VCaP (cell line): ENCODE results near the gene CPEB2.
A peak's percentile ranks its signal among the peaks of the same experiment; 100 is the strongest.

ENCODE experiments used
- H3K27ac ChIP-seq: fragments of 450-650 bp; 2 replicates; pipeline ENCODE4 v1.5.1; 2017
- TF ChIP-seq, protein P1 (sequence below): fragments of 450-650 bp; conservative IDR thresholded peaks from 2 replicates; pipeline ENCODE4 v1.5.1; 2017; ENCODE audit warnings: mild to moderate bottlenecking, moderate library complexity

CPEB2 gene

DNA sequence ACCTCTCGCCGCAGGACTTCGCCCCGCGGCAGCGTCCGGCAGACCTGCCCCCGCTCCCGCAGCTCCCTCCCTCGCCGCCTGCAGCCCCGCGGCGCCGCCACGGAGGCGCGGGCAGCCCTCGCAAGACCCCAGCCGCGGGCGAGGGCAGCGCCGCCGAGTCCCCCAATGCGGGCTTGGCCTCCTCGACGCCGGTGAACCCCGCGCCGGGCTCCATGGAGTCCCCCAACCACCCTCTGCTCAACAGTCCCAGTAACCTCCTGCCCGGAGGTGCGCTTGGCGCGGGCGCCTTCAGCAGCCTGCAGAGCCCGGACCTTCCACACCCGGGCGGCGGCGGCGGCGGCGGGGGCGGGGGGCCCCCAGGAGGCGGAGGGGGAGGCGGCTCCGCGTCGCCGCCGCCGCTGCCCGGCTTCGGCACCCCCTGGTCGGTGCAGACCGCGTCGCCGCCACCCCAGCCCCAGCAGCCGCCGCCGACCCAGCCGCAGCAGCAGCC lies 1.2 kb downstream of the CPEB2 start:
- TF ChIP-seq, protein P1, sequence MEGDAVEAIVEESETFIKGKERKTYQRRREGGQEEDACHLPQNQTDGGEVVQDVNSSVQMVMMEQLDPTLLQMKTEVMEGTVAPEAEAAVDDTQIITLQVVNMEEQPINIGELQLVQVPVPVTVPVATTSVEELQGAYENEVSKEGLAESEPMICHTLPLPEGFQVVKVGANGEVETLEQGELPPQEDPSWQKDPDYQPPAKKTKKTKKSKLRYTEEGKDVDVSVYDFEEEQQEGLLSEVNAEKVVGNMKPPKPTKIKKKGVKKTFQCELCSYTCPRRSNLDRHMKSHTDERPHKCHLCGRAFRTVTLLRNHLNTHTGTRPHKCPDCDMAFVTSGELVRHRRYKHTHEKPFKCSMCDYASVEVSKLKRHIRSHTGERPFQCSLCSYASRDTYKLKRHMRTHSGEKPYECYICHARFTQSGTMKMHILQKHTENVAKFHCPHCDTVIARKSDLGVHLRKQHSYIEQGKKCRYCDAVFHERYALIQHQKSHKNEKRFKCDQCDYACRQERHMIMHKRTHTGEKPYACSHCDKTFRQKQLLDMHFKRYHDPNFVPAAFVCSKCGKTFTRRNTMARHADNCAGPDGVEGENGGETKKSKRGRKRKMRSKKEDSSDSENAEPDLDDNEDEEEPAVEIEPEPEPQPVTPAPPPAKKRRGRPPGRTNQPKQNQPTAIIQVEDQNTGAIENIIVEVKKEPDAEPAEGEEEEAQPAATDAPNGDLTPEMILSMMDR: no peak
- peak overlapping the region; percentile 90 for H3K27ac ChIP-seq

DNA sequence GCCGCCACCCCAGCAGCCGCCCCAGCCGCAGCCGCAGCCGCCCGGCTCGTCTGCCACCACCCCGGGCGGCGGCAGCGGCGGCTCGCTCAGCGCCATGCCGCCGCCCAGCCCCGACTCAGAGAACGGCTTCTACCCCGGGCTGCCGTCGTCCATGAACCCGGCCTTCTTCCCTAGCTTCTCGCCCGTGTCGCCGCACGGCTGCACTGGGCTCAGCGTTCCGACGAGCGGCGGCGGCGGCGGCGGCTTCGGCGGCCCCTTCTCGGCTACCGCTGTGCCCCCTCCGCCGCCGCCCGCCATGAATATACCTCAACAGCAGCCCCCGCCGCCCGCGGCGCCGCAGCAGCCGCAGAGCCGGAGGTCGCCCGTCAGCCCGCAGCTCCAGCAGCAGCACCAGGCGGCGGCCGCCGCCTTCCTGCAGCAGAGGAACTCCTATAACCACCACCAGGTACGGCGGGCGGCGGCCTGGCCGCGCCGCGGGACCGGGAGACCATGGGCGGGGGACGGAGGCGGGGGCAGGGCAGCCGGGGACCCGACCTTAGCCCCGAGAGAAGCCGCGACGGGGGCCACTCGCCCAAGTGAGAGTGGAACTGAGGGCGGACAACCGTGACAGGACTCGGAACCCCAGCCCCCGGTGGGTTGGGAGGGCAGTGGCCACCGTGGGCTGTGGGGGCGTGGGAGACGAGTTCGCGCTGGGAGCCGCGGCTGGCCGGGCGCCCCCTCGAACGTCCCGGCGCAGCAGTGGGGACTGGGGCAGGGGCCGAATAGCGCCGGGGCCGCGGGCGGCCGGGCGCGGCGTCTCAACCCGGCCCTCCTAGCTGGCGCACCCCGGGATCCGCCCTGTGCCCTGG lies 1.8 kb downstream of the CPEB2 start:
- peak overlapping the region; percentile 90 for H3K27ac ChIP-seq
- TF ChIP-seq, protein P1: no peak

DNA sequence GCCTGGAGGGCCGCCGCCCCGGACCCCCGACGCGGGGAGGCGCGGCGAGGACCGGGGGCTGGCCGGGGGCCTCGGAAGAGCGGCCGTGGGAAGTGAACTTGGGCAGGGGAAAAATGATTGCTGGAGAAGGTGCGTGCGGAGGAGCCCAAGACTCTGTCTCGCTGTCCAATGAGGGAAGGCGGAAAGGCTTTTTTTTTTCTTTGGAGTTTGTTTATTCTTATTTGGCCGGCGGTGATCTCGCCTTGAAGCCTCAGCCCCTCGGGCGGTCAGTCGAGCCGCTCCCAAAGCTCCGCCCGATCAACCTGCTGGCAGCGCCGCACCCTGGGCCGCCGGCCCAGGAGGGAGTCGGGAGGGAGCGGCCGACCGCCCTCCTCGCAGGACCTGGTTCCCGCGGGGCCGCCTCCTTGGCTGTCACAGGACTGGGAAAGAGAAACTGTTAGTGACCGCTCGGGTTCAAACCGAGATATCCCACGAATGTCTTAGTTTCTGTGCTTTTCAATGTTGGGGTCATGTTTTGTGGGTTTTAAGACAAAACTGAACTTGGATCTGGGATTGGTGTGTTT lies 2.5 kb downstream of the CPEB2 start:
- TF ChIP-seq, protein P1: no peak; the same call in 1 of the 2 replicates
- peak overlapping the region; percentile 90 for H3K27ac ChIP-seq

DNA sequence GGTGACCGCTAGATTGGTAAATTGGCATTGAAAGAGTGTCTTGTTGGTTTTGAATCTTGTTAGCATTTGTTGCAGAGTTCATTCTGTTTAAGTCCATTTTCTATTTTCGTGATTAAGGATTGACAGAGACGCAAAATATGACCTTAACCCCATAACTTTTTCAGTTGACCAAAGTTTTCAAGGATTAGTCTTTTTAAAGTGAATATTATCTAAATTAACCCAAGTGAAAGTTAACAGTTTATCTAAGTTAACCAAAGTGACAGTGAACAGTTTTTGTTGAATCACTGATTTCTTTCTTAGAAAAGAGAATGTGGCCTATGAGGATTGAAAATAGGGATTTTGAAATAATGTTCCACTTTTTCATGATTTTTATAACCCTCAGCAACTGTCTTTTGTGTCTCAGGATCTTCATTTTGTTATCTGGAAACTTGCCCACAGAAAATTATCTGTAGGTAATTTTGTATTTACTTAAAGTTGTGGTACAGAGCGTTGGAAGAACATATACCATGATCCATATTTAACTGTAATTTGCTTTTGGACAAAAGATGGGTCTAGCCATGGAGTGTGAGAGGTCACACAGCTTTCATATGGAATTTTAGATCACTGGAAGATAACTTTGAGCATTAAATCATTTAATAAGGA lies 3.3 kb downstream of the CPEB2 start:
- peak overlapping the region; percentile 90 for H3K27ac ChIP-seq
- TF ChIP-seq, protein P1: no peak

DNA sequence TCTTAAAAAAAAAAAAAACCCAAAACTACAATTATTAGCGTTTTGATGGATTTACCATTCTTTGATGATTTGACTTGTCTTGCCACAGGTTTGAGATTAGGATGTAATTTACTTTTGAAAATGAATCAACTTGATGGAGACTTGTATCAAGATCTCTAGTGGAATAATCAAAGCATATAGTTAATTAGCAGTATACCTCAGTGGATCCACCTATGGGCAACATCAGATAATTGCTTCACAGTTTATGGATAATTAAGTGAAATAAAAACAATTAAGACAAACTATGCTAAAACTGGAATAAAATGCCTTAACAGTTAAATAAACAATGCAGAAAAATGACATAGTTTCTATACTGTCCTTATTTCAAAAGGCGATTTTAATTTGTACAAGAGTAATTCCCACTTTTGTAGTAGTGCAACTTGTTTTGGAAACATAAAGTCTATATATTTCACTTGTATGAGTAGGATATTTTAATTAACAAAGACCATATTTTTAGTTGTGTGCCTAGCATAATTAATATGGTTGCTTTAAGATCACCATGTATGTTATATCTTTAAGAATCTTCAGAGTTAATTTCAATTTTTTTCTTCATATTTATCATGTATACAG lies 4.2 kb downstream of the CPEB2 start:
- H3K27ac ChIP-seq: no peak overlapping the region
- TF ChIP-seq, protein P1: peak; percentile 53

DNA sequence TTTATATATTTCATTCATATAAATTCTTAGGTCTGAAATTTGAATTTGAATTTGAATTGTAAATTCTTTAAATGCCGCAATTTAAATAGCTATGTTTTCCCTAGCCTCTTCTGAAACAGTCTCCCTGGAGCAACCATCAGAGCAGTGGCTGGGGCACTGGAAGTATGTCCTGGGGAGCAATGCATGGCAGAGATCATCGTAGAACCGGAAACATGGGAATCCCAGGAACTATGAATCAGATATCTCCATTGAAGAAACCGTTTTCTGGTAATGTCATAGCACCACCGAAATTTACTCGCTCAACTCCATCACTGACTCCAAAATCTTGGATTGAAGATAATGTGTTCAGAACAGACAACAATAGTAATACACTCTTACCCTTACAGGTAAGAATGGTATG lies 4.9 kb downstream of the CPEB2 start:
- TF ChIP-seq, protein P1: no peak
- no peak overlapping the region for H3K27ac ChIP-seq
